Fibroblast of skin of left biceps (primary cell): ENCODE data around the gene STX1B.

Experiments
- DNase-seq, 2 experiments: peaks; one replicate each; pipeline ENCODE4 v3.0.0-alpha.2; 2013; ENCODE audit warnings: low read depth in 2 of 2

Gene STX1B

GRCh38 chr16:30979170-30980022 lies 31.0 kb downstream of the STX1B start:
- DNase-seq, result no peak

GRCh38 chr16:30977502-30977901 lies 32.9 kb downstream of the STX1B start:
- DNase-seq, result no peak

GRCh38 chr16:30976486-30976885 lies 34.0 kb downstream of the STX1B start:
- DNase-seq, result no peak

- DNase-seq, result no peak
Observed at GRCh38 chr16:30974348-30974747, 36.1 kb downstream of the STX1B start.

GRCh38 chr16:30972872-30973271 lies 37.6 kb downstream of the STX1B start:
- no peak for DNase-seq

- no peak for DNase-seq
Observed at GRCh38 chr16:30971298-30971697, 39.1 kb downstream of the STX1B start.

- DNase-seq, result no peak
Observed at GRCh38 chr16:30969246-30969842, 41.1 kb downstream of the STX1B start.

- no peak for DNase-seq
Observed at GRCh38 chr16:30967795-30968194, 42.6 kb downstream of the STX1B start.

- no peak for DNase-seq
Observed at GRCh38 chr16:30966033-30966619, 44.3 kb downstream of the STX1B start.

GRCh38 chr16:30965436-30965835 lies 45.0 kb downstream of the STX1B start:
- no peak for DNase-seq

- DNase-seq, result no peak
Observed at GRCh38 chr16:30964574-30965226, 45.7 kb downstream of the STX1B start.

GRCh38 chr16:30963925-30964511 lies 46.4 kb downstream of the STX1B start:
- DNase-seq, result no peak

- DNase-seq, result no peak
Observed at GRCh38 chr16:30961384-30961783, 49.1 kb downstream of the STX1B start.

- DNase-seq, result no peak
Observed at GRCh38 chr16:30958175-30959079, 52.0 kb downstream of the STX1B start.

GRCh38 chr16:30957456-30958174 lies 52.8 kb downstream of the STX1B start, which contains the start of gene SETD1A:
Gene SETD1A (plus strand): TSS chr16:30957754. CDS start chr16:30958732, 978 bp downstream.
- peak; percentile 90 to 93 for DNase-seq

GRCh38 chr16:30956601-30957455 lies 53.6 kb downstream of the STX1B start:
- DNase-seq, result peak; percentile 60 to 62

- DNase-seq, result no peak
Observed at GRCh38 chr16:30954993-30955392, 55.4 kb downstream of the STX1B start.

- DNase-seq, result no peak
Observed at GRCh38 chr16:30953511-30954124, 56.8 kb downstream of the STX1B start.

- DNase-seq, result no peak
Observed at GRCh38 chr16:30953111-30953510, 57.3 kb downstream of the STX1B start.
